ENCODE data around the gene NR1H3.

The NR1H3 gene

GRCh38 chr11:47269002-47269828 is 11.4 kb downstream of the NR1H3 start:
- DNase-seq (ENCODE audit: low read depth in 2 of 3, low spot score in 1 of 3), result peak; percentile 71 to 81 (median 73)

DNA sequence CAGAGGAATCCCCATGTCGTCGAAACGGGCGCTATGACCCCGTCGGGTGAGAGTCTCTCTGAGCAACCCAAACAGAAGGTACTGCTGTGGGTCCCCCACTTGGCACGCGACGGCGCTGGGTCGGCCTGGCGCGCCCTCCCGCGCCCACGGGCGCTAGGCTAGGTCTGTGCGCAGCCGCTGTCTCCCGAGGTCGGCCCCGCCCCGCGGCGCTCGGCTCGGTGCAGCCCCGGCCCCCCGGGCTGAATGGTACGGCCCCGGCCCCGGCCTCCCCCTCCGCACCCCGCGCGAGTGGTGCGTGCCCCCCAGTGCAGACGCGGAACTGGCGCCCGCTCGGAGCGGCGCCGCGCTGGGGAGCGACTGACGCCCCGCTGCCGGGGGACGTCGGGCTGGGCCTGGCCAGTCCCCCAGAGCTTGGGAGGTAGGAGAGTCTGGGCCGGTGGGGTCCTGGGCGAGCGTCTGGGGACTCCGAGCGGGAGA is 12.1 kb downstream of the NR1H3 start, which contains the start of gene MADD:
Gene MADD, plus strand, starts transcription at position 305 of the 477 bp plus-strand sequence.
- peak; percentile 79 to 87 (median 84) for DNase-seq (ENCODE audit: low read depth in 2 of 3, low spot score in 1 of 3)

GRCh38 chr11:47270331-47271271 is 12.8 kb downstream of the NR1H3 start:
- DNase-seq (ENCODE audit: low read depth in 2 of 3, low spot score in 1 of 3), result peak in 1 of 3 donors; percentile 27

GRCh38 chr11:47271328-47271727 is 13.5 kb downstream of the NR1H3 start:
- no peak for DNase-seq (ENCODE audit: low read depth in 2 of 3, low spot score in 1 of 3)

- DNase-seq (ENCODE audit: low read depth in 2 of 3, low spot score in 1 of 3), result no peak
Observed at GRCh38 chr11:47271961-47272661, 14.3 kb downstream of the NR1H3 start.

GRCh38 chr11:47272706-47273105 is 14.9 kb downstream of the NR1H3 start:
- no peak for DNase-seq (ENCODE audit: low read depth in 2 of 3, low spot score in 1 of 3)

DNA sequence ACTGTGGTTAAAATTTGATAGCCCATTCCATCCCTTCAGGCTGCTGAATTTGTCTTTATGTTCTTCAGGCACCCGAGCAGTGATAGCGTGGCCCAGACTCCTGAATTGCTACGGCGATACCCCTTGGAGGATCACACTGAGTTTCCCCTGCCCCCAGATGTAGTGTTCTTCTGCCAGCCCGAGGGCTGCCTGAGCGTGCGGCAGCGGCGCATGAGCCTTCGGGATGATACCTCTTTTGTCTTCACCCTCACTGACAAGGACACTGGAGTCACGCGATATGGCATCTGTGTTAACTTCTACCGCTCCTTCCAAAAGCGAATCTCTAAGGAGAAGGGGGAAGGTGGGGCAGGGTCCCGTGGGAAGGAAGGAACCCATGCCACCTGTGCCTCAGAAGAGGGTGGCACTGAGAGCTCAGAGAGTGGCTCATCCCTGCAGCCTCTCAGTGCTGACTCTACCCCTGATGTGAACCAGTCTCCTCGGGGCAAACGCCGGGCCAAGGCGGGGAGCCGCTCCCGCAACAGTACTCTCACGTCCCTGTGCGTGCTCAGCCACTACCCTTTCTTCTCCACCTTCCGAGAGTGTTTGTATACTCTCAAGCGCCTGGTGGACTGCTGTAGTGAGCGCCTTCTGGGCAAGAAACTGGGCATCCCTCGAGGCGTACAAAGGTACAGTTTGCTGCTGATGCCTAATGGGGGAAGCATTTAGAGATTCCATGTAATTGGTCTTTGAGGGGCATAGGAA is 16.9 kb downstream of the NR1H3 start:
- no peak for DNase-seq (ENCODE audit: low read depth in 2 of 3, low spot score in 1 of 3)

GRCh38 chr11:47276923-47277322 is 19.1 kb downstream of the NR1H3 start:
- no peak for DNase-seq (ENCODE audit: low read depth in 2 of 3, low spot score in 1 of 3)

- DNase-seq (ENCODE audit: low read depth in 2 of 3, low spot score in 1 of 3), result no peak
Observed at GRCh38 chr11:47278058-47278457, 20.3 kb downstream of the NR1H3 start.

- no peak for DNase-seq (ENCODE audit: low read depth in 2 of 3, low spot score in 1 of 3)
Observed at GRCh38 chr11:47278769-47279168, 21.0 kb downstream of the NR1H3 start.

GRCh38 chr11:47280099-47280498 is 22.3 kb downstream of the NR1H3 start:
- DNase-seq (ENCODE audit: low read depth in 2 of 3, low spot score in 1 of 3), result no peak

- no peak for DNase-seq (ENCODE audit: low read depth in 2 of 3, low spot score in 1 of 3)
Observed at GRCh38 chr11:47280860-47281259, 23.1 kb downstream of the NR1H3 start.

GRCh38 chr11:47282462-47282861 is 24.7 kb downstream of the NR1H3 start:
- no peak for DNase-seq (ENCODE audit: low read depth in 2 of 3, low spot score in 1 of 3)

GRCh38 chr11:47284151-47284550 is 26.4 kb downstream of the NR1H3 start:
- no peak for DNase-seq (ENCODE audit: low read depth in 2 of 3, low spot score in 1 of 3)

- DNase-seq (ENCODE audit: low read depth in 2 of 3, low spot score in 1 of 3), result no peak
Observed at GRCh38 chr11:47285969-47286770, 28.4 kb downstream of the NR1H3 start.

DNA sequence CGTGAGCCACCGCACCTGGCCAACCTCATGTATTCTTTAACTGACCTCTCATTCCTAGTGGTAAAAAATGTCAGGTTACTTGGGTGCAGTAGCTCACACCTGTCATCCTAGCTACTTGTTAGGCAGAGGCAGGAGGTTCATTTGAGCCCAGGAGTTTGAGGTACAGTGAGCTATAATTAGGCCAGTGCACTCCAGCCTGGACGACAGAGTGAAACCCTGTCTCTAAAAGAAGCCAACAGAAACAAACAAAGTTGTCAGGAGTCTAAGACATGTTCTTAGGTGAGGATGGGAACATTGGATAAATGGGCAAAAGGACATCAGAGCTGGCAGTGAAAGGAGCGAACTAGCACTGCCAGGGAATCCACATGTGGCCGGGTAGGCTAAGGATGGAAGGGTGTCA is 30.3 kb downstream of the NR1H3 start:
- no peak for DNase-seq (ENCODE audit: low read depth in 2 of 3, low spot score in 1 of 3)

- DNase-seq (ENCODE audit: low read depth in 2 of 3, low spot score in 1 of 3), result no peak
Observed at GRCh38 chr11:47289856-47290255, 32.1 kb downstream of the NR1H3 start.

DNA sequence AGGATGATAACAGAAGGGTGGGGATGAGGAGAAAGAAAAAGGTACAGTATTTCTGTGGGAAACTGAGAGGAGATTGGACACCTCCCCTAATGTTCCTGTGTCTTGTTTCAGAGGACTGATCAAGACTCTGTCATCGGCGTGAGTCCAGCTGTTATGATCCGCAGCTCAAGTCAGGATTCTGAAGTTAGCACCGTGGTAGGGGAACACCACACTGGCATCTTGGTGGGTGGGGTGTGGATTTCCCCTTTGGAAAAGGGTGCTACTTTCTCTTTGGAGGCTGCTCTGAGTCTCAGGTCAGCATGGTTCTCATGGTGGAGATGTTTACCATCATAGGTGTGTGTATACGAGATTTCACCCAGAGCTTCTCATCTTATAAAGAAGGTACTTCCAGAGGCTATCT is 37.6 kb downstream of the NR1H3 start:
- DNase-seq (ENCODE audit: low read depth in 2 of 3, low spot score in 1 of 3), result no peak

- DNase-seq (ENCODE audit: low read depth in 2 of 3, low spot score in 1 of 3), result no peak
Observed at GRCh38 chr11:47296045-47296444, 38.2 kb downstream of the NR1H3 start.

- no peak for DNase-seq (ENCODE audit: low read depth in 2 of 3, low spot score in 1 of 3)
Observed at GRCh38 chr11:47299078-47299477, 41.3 kb downstream of the NR1H3 start.
